Neural progenitor cell (in vitro differentiated cells): Measurements from ENCODE around the gene HNRNPAB. TPM values are rescaled to one million over a fixed set of nuclear protein-coding genes. Genes with fewer than 3 reads are reported as not detected.

ENCODE experiments used
- DNase-seq: peaks from one replicate; pipeline ENCODE4 v3.0.0-alpha.2; 2016; ENCODE audit warnings: low spot score
- H2AFZ ChIP-seq: fragments of 200-600 bp; sonication (generic); replicated peaks from 2 replicates; pipeline ENCODE4 v1.6.1; 2016; ENCODE audit warnings: antibody characterized with exemption
- H3F3A ChIP-seq: fragments of 200-600 bp; sonication (generic); 2 replicates; pipeline ENCODE4 v1.6.1; 2016; ENCODE audit warnings: antibody characterized with exemption, low read depth
- H3K27ac ChIP-seq: fragments of 200-600 bp; sonication (generic); 2 replicates; pipeline ENCODE4 v1.5.1; 2016; ENCODE audit warnings: mild to moderate bottlenecking
- H3K27me3 ChIP-seq: fragments of 200-600 bp; sonication (generic); 2 replicates; pipeline ENCODE4 v1.6.1; 2016; ENCODE audit warnings: mild to moderate bottlenecking, moderate library complexity
- H3K36me3 ChIP-seq: fragments of 200-600 bp; sonication (generic); 2 replicates; pipeline ENCODE4 v1.5.1; 2016
- H3K4me1 ChIP-seq: fragments of 200-600 bp; sonication (generic); 2 replicates; pipeline ENCODE4 v1.6.1; 2016; ENCODE audit warnings: mixed run types
- H3K4me2 ChIP-seq: fragments of 200-600 bp; sonication (generic); 2 replicates; pipeline ENCODE4 v1.6.1; 2016
- H3K4me3 ChIP-seq: fragments of 200-600 bp; sonication (generic); 2 replicates; pipeline ENCODE4 v1.5.1; 2016
- H3K79me2 ChIP-seq: fragments of 200-600 bp; sonication (generic); 2 replicates; pipeline ENCODE4 v1.6.1; 2016; ENCODE audit warnings: low read depth
- H3K9ac ChIP-seq: fragments of 200-600 bp; sonication (generic); 2 replicates; pipeline ENCODE4 v1.6.1; 2016
- H3K9me3 ChIP-seq: fragments of 200-600 bp; sonication (generic); 2 replicates; pipeline ENCODE4 v1.5.1; 2016; ENCODE audit warnings: low read depth
- H4K20me1 ChIP-seq: fragments of 200-600 bp; sonication (generic); 2 replicates; pipeline ENCODE4 v1.6.1; 2016; ENCODE audit warnings: low read depth
- H3K27ac Mint-ChIP-seq: 3 replicates; pipeline ENCODE4 v1.8.0; 2021; ENCODE audit warnings: mixed read lengths
- H3K27me3 Mint-ChIP-seq: 2 replicates; pipeline ENCODE4 v1.8.0; 2022; ENCODE audit warnings: low read depth, mild to moderate bottlenecking, inconsistent platforms, moderate library complexity, mixed read lengths; ENCODE audit not compliant: insufficient read depth
- H3K36me3 Mint-ChIP-seq: 3 replicates; pipeline ENCODE4 v1.8.0; 2021; ENCODE audit warnings: mixed read lengths
- H3K4me1 Mint-ChIP-seq: 3 replicates; pipeline ENCODE4 v1.8.0; 2021; ENCODE audit warnings: mixed read lengths
- H3K4me3 Mint-ChIP-seq: 3 replicates; pipeline ENCODE4 v1.8.0; 2021; ENCODE audit warnings: mild to moderate bottlenecking, moderate library complexity, mixed read lengths
- H3K9me3 Mint-ChIP-seq: 3 replicates; pipeline ENCODE4 v1.8.0; 2020; ENCODE audit warnings: mixed read lengths
- EZH2 ChIP-seq: fragments of 200-600 bp; sonication (generic); IDR thresholded peaks from 2 replicates; pipeline ENCODE4 v1.6.1; 2017; ENCODE audit warnings: antibody characterized with exemption, mild to moderate bottlenecking, moderate library complexity
- EZH2phosphoT487 ChIP-seq: fragments of 200-600 bp; sonication (generic); IDR thresholded peaks from 2 replicates; pipeline ENCODE4 v1.6.1; 2017; ENCODE audit warnings: antibody characterized with exemption
- total RNA-seq: library from RNA; depleted of rRNA; stranded (reverse); fragments of >200 nt; gene quantifications from 2 replicates; pipeline ENCODE4 v1.2.3, GENCODE V29; 2015; ENCODE audit warnings: low replicate concordance
- TF ChIP-seq, protein P1 (sequence below): fragments of 200-600 bp; sonication (generic); IDR thresholded peaks from 2 replicates; pipeline ENCODE4 v1.5.1; 2017; ENCODE audit warnings: antibody characterized with exemption, mild to moderate bottlenecking

HNRNPAB gene
- total RNA-seq, 1 donor from 2014 or later = 195 TPM

GRCh38 chr5:178199581-178200434 lies 4.5 kb upstream of the HNRNPAB start:
- peaks cover 14% of the 10 kb centered on the region for H3K4me1 ChIP-seq
- H3K9me3 Mint-ChIP-seq = peaks cover 5% of the 10 kb centered on the region
- H3K27me3 ChIP-seq = peaks cover 9% of the 10 kb centered on the region
- H3K4me2 ChIP-seq = no peak overlapping the region
- TF ChIP-seq, protein P1, sequence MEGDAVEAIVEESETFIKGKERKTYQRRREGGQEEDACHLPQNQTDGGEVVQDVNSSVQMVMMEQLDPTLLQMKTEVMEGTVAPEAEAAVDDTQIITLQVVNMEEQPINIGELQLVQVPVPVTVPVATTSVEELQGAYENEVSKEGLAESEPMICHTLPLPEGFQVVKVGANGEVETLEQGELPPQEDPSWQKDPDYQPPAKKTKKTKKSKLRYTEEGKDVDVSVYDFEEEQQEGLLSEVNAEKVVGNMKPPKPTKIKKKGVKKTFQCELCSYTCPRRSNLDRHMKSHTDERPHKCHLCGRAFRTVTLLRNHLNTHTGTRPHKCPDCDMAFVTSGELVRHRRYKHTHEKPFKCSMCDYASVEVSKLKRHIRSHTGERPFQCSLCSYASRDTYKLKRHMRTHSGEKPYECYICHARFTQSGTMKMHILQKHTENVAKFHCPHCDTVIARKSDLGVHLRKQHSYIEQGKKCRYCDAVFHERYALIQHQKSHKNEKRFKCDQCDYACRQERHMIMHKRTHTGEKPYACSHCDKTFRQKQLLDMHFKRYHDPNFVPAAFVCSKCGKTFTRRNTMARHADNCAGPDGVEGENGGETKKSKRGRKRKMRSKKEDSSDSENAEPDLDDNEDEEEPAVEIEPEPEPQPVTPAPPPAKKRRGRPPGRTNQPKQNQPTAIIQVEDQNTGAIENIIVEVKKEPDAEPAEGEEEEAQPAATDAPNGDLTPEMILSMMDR = no peak
- TF ChIP-seq EZH2phosphoT487 (no peak), EZH2 (no peak)
- H3K27ac Mint-ChIP-seq = peak overlapping the region; percentile 6
- H3K9me3 ChIP-seq = no peaks in the 10 kb centered on the region
- H3K27me3 Mint-ChIP-seq = peaks cover 21% of the 10 kb centered on the region
- H3K36me3 ChIP-seq = no peaks in the 10 kb centered on the region
- H2AFZ ChIP-seq = no peak overlapping the region
- H3K4me3 Mint-ChIP-seq = no peak overlapping the region
- no peak overlapping the region for H3K27ac ChIP-seq
- H3K79me2 ChIP-seq = peaks cover 10% of the 10 kb centered on the region
- H3K9ac ChIP-seq = no peak overlapping the region
- no peaks in the 10 kb centered on the region for H4K20me1 ChIP-seq
- H3K4me3 ChIP-seq = no peak overlapping the region
- peaks cover 29% of the 10 kb centered on the region for H3K4me1 Mint-ChIP-seq
- DNase-seq = no peak
- H3K36me3 Mint-ChIP-seq = peaks cover 2% of the 10 kb centered on the region
- peaks cover 34% of the 10 kb centered on the region for H3F3A ChIP-seq

GRCh38 chr5:178201221-178201926 lies 3.0 kb upstream of the HNRNPAB start:
- Histone ChIP-seq H3F3A (peaks cover 36% of the 10 kb centered on the region), H3K79me2 (peaks cover 26% of the 10 kb centered on the region), H3K9me3 (no peaks in the 10 kb centered on the region), H3K4me3 (no peak overlapping the region), H3K4me1 (peaks cover 12% of the 10 kb centered on the region), H2AFZ (no peak overlapping the region), H3K27ac (no peak overlapping the region), H3K27me3 (peaks cover 9% of the 10 kb centered on the region), H3K4me2 (no peak overlapping the region), H3K36me3 (peaks cover 1% of the 10 kb centered on the region), H4K20me1 (peaks cover 14% of the 10 kb centered on the region), H3K9ac (no peak overlapping the region)
- peaks cover 26% of the 10 kb centered on the region for H3K27me3 Mint-ChIP-seq
- peaks cover 10% of the 10 kb centered on the region for H3K36me3 Mint-ChIP-seq
- no peak overlapping the region for H3K27ac Mint-ChIP-seq
- no peak overlapping the region for H3K4me3 Mint-ChIP-seq
- peaks cover 27% of the 10 kb centered on the region for H3K4me1 Mint-ChIP-seq
- TF ChIP-seq, protein P1 = no peak
- TF ChIP-seq EZH2 (no peak), EZH2phosphoT487 (no peak)
- peaks cover 2% of the 10 kb centered on the region for H3K9me3 Mint-ChIP-seq
- no peak for DNase-seq

GRCh38 chr5:178201927-178202235 lies 2.5 kb upstream of the HNRNPAB start:
- TF ChIP-seq, protein P1 = no peak
- no peak for TF ChIP-seq EZH2
- no peak for TF ChIP-seq EZH2phosphoT487
- Histone ChIP-seq H3K27ac (no peak overlapping the region), H3K27me3 (peaks cover 9% of the 10 kb centered on the region), H4K20me1 (peaks cover 19% of the 10 kb centered on the region), H3K4me1 (peaks cover 12% of the 10 kb centered on the region), H3K9me3 (no peaks in the 10 kb centered on the region), H3K4me2 (no peak overlapping the region), H3K9ac (no peak overlapping the region), H2AFZ (no peak overlapping the region), H3K4me3 (no peak overlapping the region), H3K79me2 (peaks cover 31% of the 10 kb centered on the region), H3K36me3 (peaks cover 6% of the 10 kb centered on the region), H3F3A (peaks cover 36% of the 10 kb centered on the region)
- Mint-ChIP-seq H3K27me3 (peaks cover 26% of the 10 kb centered on the region), H3K27ac (no peak overlapping the region), H3K4me3 (peak overlapping the region; percentile 7), H3K9me3 (peaks cover 2% of the 10 kb centered on the region), H3K36me3 (peaks cover 13% of the 10 kb centered on the region), H3K4me1 (peaks cover 26% of the 10 kb centered on the region)
- no peak for DNase-seq
